ENCODE results near the gene ADAMTS16.

The ADAMTS16 gene

GRCh38 chr5:5195128-5195918 is 55.2 kb downstream of the ADAMTS16 start:
- CTCF ChIA-PET: no interaction called here
- WGBS (ENCODE audit: insufficient coverage): 95% methylated on average over 2 of the region's 4 CpGs
- H3K4me1 ChIP-seq (ENCODE audit: control extremely low read depth in 1 of 4, control insufficient read depth in 4 of 4, insufficient read depth in 4 of 4, low read length in 3 of 4): no peaks in the 10 kb centered on the region
- no peak overlapping the region for H3K27ac ChIP-seq (ENCODE audit: insufficient read depth in 1 of 2, low read depth in 1 of 2, low read length in 2 of 2, poor library complexity in 1 of 2, severe bottlenecking in 2 of 2)
- H3K9me3 ChIP-seq (ENCODE audit: control extremely low read depth in 1 of 5, control insufficient read depth in 4 of 5, insufficient read depth in 2 of 5, low read depth in 1 of 5, low read length in 4 of 5): no peaks in the 10 kb centered on the region
- H3K27me3 ChIP-seq (replicated peaks in 2 of 5; ENCODE audit: control insufficient read depth in 4 of 5, insufficient read depth in 5 of 5, low read length in 4 of 5): no peaks in the 10 kb centered on the region
- DNase-seq: no peak
- POLR2A ChIA-PET: no interaction called here
- H3K4me3 ChIP-seq (ENCODE audit: control insufficient read depth in 1 of 7, extremely low read depth in 1 of 7, insufficient read depth in 4 of 7, low read depth in 2 of 7, low read length in 6 of 7): no peak overlapping the region
- H3K36me3 ChIP-seq (ENCODE audit: control insufficient read depth in 4 of 4, insufficient read depth in 4 of 4, low read length in 3 of 4): no peaks in the 10 kb centered on the region

GRCh38 chr5:5198135-5198534 is 58.0 kb downstream of the ADAMTS16 start:
- ChIA-PET CTCF (no interaction called here), POLR2A (no interaction called here)
- Histone ChIP-seq H3K4me3 (ENCODE audit: control insufficient read depth in 1 of 7, extremely low read depth in 1 of 7, insufficient read depth in 4 of 7, low read depth in 2 of 7, low read length in 6 of 7) (no peak overlapping the region), H3K27ac (ENCODE audit: insufficient read depth in 1 of 2, low read depth in 1 of 2, low read length in 2 of 2, poor library complexity in 1 of 2, severe bottlenecking in 2 of 2) (no peak overlapping the region), H3K36me3 (ENCODE audit: control insufficient read depth in 4 of 4, insufficient read depth in 4 of 4, low read length in 3 of 4) (no peaks in the 10 kb centered on the region), H3K9me3 (ENCODE audit: control extremely low read depth in 1 of 5, control insufficient read depth in 4 of 5, insufficient read depth in 2 of 5, low read depth in 1 of 5, low read length in 4 of 5) (no peaks in the 10 kb centered on the region), H3K4me1 (ENCODE audit: control extremely low read depth in 1 of 4, control insufficient read depth in 4 of 4, insufficient read depth in 4 of 4, low read length in 3 of 4) (no peaks in the 10 kb centered on the region), H3K27me3 (replicated peaks in 2 of 5; ENCODE audit: control insufficient read depth in 4 of 5, insufficient read depth in 5 of 5, low read length in 4 of 5) (peaks cover 0 to 1% (median 0%) of the 10 kb centered on the region in 5 experiments)
- whole genome bisulfite sequencing (ENCODE audit: insufficient coverage): 89% methylated on average over 6 of the region's 7 CpGs
- no peak for DNase-seq

GRCh38 chr5:5198815-5199214 is 58.7 kb downstream of the ADAMTS16 start:
- Histone ChIP-seq H3K9me3 (ENCODE audit: control extremely low read depth in 1 of 5, control insufficient read depth in 4 of 5, insufficient read depth in 2 of 5, low read depth in 1 of 5, low read length in 4 of 5) (no peaks in the 10 kb centered on the region), H3K36me3 (ENCODE audit: control insufficient read depth in 4 of 4, insufficient read depth in 4 of 4, low read length in 3 of 4) (no peaks in the 10 kb centered on the region), H3K4me1 (ENCODE audit: control extremely low read depth in 1 of 4, control insufficient read depth in 4 of 4, insufficient read depth in 4 of 4, low read length in 3 of 4) (no peaks in the 10 kb centered on the region), H3K27me3 (replicated peaks in 2 of 5; ENCODE audit: control insufficient read depth in 4 of 5, insufficient read depth in 5 of 5, low read length in 4 of 5) (peaks cover 0 to 1% (median 0%) of the 10 kb centered on the region in 5 experiments), H3K4me3 (ENCODE audit: control insufficient read depth in 1 of 7, extremely low read depth in 1 of 7, insufficient read depth in 4 of 7, low read depth in 2 of 7, low read length in 6 of 7) (no peak overlapping the region), H3K27ac (ENCODE audit: insufficient read depth in 1 of 2, low read depth in 1 of 2, low read length in 2 of 2, poor library complexity in 1 of 2, severe bottlenecking in 2 of 2) (no peak overlapping the region)
- CTCF ChIA-PET: no interaction called here
- WGBS (ENCODE audit: insufficient coverage): no CpG with 5 or more reads among the region's 1 CpG
- no peak for DNase-seq
- POLR2A ChIA-PET: no interaction called here

- no peak for DNase-seq
- Histone ChIP-seq H3K27ac (ENCODE audit: insufficient read depth in 1 of 2, low read depth in 1 of 2, low read length in 2 of 2, poor library complexity in 1 of 2, severe bottlenecking in 2 of 2) (no peak overlapping the region), H3K27me3 (replicated peaks in 2 of 5; ENCODE audit: control insufficient read depth in 4 of 5, insufficient read depth in 5 of 5, low read length in 4 of 5) (peaks cover 0 to 1% (median 0%) of the 10 kb centered on the region in 5 experiments), H3K36me3 (ENCODE audit: control insufficient read depth in 4 of 4, insufficient read depth in 4 of 4, low read length in 3 of 4) (no peaks in the 10 kb centered on the region), H3K4me3 (ENCODE audit: control insufficient read depth in 1 of 7, extremely low read depth in 1 of 7, insufficient read depth in 4 of 7, low read depth in 2 of 7, low read length in 6 of 7) (no peak overlapping the region), H3K4me1 (ENCODE audit: control extremely low read depth in 1 of 4, control insufficient read depth in 4 of 4, insufficient read depth in 4 of 4, low read length in 3 of 4) (no peaks in the 10 kb centered on the region), H3K9me3 (ENCODE audit: control extremely low read depth in 1 of 5, control insufficient read depth in 4 of 5, insufficient read depth in 2 of 5, low read depth in 1 of 5, low read length in 4 of 5) (no peaks in the 10 kb centered on the region)
- CTCF ChIA-PET: no interaction called here
- WGBS (ENCODE audit: insufficient coverage): 58% methylated on average over 5 of the region's 6 CpGs
- POLR2A ChIA-PET: no interaction called here
These were observed 59.4 kb downstream of the ADAMTS16 start for GRCh38 chr5:5199495-5199894.

- Histone ChIP-seq H3K9me3 (ENCODE audit: control extremely low read depth in 1 of 5, control insufficient read depth in 4 of 5, insufficient read depth in 2 of 5, low read depth in 1 of 5, low read length in 4 of 5) (no peaks in the 10 kb centered on the region), H3K4me3 (ENCODE audit: control insufficient read depth in 1 of 7, extremely low read depth in 1 of 7, insufficient read depth in 4 of 7, low read depth in 2 of 7, low read length in 6 of 7) (no peak overlapping the region), H3K27ac (ENCODE audit: insufficient read depth in 1 of 2, low read depth in 1 of 2, low read length in 2 of 2, poor library complexity in 1 of 2, severe bottlenecking in 2 of 2) (no peak overlapping the region), H3K36me3 (ENCODE audit: control insufficient read depth in 4 of 4, insufficient read depth in 4 of 4, low read length in 3 of 4) (no peaks in the 10 kb centered on the region), H3K27me3 (replicated peaks in 2 of 5; ENCODE audit: control insufficient read depth in 4 of 5, insufficient read depth in 5 of 5, low read length in 4 of 5) (peaks cover 0 to 1% (median 0%) of the 10 kb centered on the region in 5 experiments), H3K4me1 (ENCODE audit: control extremely low read depth in 1 of 4, control insufficient read depth in 4 of 4, insufficient read depth in 4 of 4, low read length in 3 of 4) (no peaks in the 10 kb centered on the region)
- POLR2A ChIA-PET: no interaction called here
- 97% methylated on average over 4 of the region's 5 CpGs for WGBS (ENCODE audit: insufficient coverage)
- DNase-seq: no peak
- CTCF ChIA-PET: no interaction called here
These were observed 60.0 kb downstream of the ADAMTS16 start for GRCh38 chr5:5200133-5200532.

GRCh38 chr5:5202321-5202720 is 62.2 kb downstream of the ADAMTS16 start:
- CTCF ChIA-PET: no interaction called here
- POLR2A ChIA-PET: no interaction called here
- H3K27me3 ChIP-seq (replicated peaks in 2 of 5; ENCODE audit: control insufficient read depth in 4 of 5, insufficient read depth in 5 of 5, low read length in 4 of 5): peaks cover 0 to 1% (median 0%) of the 10 kb centered on the region in 5 experiments
- no peak for DNase-seq
- no peak overlapping the region for H3K27ac ChIP-seq (ENCODE audit: insufficient read depth in 1 of 2, low read depth in 1 of 2, low read length in 2 of 2, poor library complexity in 1 of 2, severe bottlenecking in 2 of 2)
- H3K9me3 ChIP-seq (ENCODE audit: control extremely low read depth in 1 of 5, control insufficient read depth in 4 of 5, insufficient read depth in 2 of 5, low read depth in 1 of 5, low read length in 4 of 5): peaks cover 0 to 1% (median 0%) of the 10 kb centered on the region in 5 experiments
- no peaks in the 10 kb centered on the region for H3K36me3 ChIP-seq (ENCODE audit: control insufficient read depth in 4 of 4, insufficient read depth in 4 of 4, low read length in 3 of 4)
- H3K4me3 ChIP-seq (ENCODE audit: control insufficient read depth in 1 of 7, extremely low read depth in 1 of 7, insufficient read depth in 4 of 7, low read depth in 2 of 7, low read length in 6 of 7): no peak overlapping the region
- WGBS (ENCODE audit: insufficient coverage): no CpG with 5 or more reads among the region's 2 CpGs
- H3K4me1 ChIP-seq (ENCODE audit: control extremely low read depth in 1 of 4, control insufficient read depth in 4 of 4, insufficient read depth in 4 of 4, low read length in 3 of 4): no peaks in the 10 kb centered on the region

- CTCF ChIA-PET: no interaction called here
- Histone ChIP-seq H3K9me3 (ENCODE audit: control extremely low read depth in 1 of 5, control insufficient read depth in 4 of 5, insufficient read depth in 2 of 5, low read depth in 1 of 5, low read length in 4 of 5) (peaks cover 0 to 1% (median 0%) of the 10 kb centered on the region in 5 experiments), H3K4me1 (ENCODE audit: control extremely low read depth in 1 of 4, control insufficient read depth in 4 of 4, insufficient read depth in 4 of 4, low read length in 3 of 4) (no peaks in the 10 kb centered on the region), H3K4me3 (ENCODE audit: control insufficient read depth in 1 of 7, extremely low read depth in 1 of 7, insufficient read depth in 4 of 7, low read depth in 2 of 7, low read length in 6 of 7) (no peak overlapping the region), H3K27me3 (replicated peaks in 2 of 5; ENCODE audit: control insufficient read depth in 4 of 5, insufficient read depth in 5 of 5, low read length in 4 of 5) (peaks cover 0 to 1% (median 0%) of the 10 kb centered on the region in 5 experiments), H3K36me3 (ENCODE audit: control insufficient read depth in 4 of 4, insufficient read depth in 4 of 4, low read length in 3 of 4) (no peaks in the 10 kb centered on the region), H3K27ac (ENCODE audit: insufficient read depth in 1 of 2, low read depth in 1 of 2, low read length in 2 of 2, poor library complexity in 1 of 2, severe bottlenecking in 2 of 2) (no peak overlapping the region)
- POLR2A ChIA-PET: no interaction called here
- no peak for DNase-seq
- WGBS (ENCODE audit: insufficient coverage): 100% methylated on average over 1 of the region's 2 CpGs
These were observed 63.3 kb downstream of the ADAMTS16 start for GRCh38 chr5:5203451-5203850.
